GM18508 (cell line): ENCODE measurements around the gene MAP2K3.

Experiments
- ATAC-seq: cut with Tn5 transposase; IDR thresholded peaks from one replicate; pipeline ENCODE4 v1.9.1; 2021; ENCODE audit warnings: moderate number of reproducible peaks; ENCODE audit not compliant: insufficient read depth, unreplicated experiment

MAP2K3 gene

GRCh38 chr17:21360048-21360447, 75.5 kb downstream of the MAP2K3 start:
- no peak for ATAC-seq

- ATAC-seq, result no peak
These were observed 76.7 kb downstream of the MAP2K3 start for GRCh38 chr17:21361020-21361809.

- ATAC-seq, result no peak
These were observed 77.9 kb downstream of the MAP2K3 start for GRCh38 chr17:21362331-21362931.

GRCh38 chr17:21363776-21364642, 79.5 kb downstream of the MAP2K3 start:
- no peak for ATAC-seq
